Measurements from ENCODE around the gene STX7. TPM values are rescaled to one million over a fixed set of nuclear protein-coding genes. Genes with fewer than 3 reads are reported as not detected.

STX7 gene
- total RNA-seq, 1 donor from 2014 or later: 50.0 TPM

DNA sequence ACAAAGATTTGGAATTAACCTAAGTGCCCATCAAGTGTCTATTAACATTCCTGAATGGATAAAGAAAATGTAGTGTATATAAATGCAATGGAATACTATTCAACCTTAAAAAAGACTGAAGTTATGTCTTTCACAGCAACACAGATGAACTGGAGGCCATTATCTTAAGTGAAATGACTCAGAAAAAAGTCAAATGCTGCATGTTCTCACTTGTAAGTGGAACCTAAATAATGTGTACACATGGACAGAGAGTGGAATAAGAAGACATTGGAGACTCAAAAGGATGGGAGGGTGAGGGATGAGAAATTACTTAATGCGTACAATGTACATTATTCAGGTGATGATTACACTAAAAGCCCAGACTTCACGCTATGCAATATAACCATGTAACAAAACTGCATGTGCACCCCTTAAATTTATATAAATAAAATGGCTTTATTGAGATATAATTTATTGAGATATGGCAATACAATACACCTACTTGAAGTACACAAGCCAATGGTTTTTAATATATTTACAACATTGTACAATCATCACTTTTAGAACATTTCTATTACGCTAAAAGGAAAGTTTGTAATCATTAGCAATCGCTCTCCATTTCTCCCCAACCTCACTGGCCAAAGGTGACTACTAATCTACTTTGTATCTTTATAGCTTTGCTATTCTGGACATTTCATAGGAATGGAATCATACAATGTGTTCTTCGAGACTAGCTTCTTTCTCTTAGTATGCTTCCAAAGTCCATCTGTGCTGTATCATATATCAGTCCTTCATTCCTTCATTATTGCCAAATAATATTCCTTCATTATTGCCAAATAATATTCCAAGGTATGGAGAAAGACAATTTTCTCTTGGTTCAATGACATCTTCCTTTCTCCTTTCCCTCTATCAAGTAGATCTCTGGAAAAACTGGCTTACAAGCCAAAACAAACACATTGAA lies 5.8 kb downstream of the STX7 start:
- DNase-seq: no peak

DNA sequence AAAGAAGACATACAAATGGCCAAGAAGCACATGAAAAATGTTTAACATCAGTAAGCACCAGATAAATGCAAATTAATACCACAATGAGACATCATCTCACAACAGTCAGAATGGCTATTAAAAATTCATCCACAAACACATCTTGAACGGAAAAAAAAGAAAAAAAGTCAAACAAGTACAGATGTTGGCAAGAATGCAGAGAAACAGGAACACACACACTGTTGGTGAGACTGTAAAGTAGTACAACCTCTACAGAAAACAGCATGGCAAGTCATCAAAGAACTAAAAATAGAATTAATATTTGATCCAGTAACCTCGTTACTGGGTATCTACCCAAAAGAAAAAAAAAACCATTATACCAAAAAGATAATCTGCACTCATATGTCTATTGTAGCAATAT lies 6.5 kb downstream of the STX7 start:
- DNase-seq: no peak

DNA sequence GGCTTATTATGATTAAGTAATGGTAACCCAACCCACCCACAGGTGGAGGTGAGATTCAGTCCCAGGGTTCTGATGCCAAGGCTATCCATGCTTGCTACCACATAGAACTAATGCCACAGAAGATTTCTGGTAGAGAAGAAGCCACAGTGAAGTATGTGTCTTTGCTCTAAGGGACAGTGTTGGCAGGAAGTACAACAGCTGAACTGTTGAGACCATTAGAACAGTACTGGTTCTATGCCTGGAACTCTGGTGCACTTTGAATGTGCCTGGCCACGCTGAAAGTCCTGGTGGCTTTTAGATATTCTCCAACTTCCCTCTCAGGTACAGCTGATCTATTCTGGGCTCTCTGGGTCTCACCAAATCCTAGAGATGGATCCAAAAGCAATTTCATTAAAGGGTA lies 7.8 kb downstream of the STX7 start:
- no peak for DNase-seq

DNA sequence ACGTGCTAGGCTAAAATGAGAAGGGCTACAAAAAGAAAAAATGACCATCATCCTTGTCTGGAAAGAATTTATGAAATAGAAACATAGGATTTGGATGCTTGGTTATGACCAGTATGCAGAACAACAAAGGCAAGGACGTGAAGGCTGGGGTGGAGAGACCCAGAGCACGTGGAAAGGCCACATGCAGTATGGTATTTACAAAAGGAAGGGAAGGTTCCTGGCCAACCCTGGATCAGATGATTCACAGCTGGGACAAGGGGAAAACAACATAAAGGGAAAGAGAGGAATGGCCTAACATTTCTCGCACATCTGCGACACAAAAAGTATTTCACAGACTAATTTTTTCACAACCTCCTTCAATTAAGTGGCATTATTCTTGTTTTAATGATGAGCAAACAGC lies 8.2 kb downstream of the STX7 start:
- DNase-seq: no peak

DNA sequence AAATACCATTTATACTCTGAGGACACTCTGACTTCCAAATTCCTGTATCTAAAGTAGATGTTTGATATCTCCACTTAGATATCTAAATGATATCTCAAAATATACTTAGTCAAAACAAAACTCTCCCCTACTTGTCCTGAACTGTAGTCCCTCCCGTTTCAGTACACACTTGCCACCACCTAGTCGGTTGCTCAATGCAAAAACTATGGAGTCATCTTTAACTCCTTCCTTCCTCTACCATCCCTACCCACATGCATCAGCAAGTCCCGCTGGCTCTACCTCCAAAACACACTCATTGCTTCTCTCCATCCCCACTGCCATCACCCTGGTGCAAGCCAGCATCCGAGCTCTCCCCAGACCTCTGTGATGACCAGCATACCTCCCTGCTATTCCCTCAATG lies 13.2 kb downstream of the STX7 start:
- DNase-seq: no peak

DNA sequence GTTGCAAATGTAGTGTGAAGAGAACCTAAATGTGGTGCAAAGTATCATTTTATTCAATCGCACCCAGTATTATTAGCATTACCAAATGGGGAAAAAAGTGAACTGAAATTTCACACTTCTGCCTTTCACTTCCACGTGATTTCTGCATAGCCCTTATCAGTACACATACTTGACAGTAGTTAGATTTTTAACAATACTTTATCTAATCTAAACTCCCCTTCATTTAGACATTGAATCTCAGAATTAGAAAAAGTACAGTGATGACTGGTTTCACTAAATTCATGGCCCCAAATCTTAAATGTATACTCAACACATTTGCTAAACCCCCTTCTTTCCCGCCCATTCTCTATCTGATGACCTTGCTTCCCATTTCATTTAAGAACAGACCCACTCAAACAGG lies 14.3 kb downstream of the STX7 start:
- DNase-seq: no peak

DNA sequence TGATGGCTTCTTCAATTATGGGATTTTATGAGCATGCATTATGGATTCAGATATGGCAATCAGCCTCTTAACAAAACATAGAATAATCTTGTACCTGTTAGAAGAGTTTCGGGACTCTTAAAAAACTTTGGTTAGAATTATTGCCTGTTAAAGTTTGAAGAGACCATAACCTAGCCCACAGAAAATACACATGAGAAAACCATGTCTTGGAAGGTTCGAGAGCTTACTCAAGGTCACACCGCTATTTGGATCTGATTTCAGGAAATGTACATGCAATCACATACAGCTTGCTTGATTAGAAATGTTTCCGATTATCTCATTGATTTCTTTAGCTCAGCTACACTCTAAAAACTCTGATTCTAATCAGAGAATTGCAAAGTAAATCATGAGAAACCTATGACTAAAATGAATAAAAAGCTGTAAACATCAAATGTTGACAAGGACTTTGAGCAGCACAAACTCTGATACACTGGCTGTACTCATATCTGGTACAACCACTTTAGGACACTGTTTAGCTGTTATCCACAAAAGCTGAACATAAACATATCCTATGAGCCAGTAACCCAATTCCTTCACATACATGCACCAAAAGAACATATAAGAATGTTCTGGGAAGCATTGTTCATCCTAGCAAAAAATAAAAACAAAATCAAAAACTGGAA lies 16.3 kb downstream of the STX7 start:
- DNase-seq: no peak

DNA sequence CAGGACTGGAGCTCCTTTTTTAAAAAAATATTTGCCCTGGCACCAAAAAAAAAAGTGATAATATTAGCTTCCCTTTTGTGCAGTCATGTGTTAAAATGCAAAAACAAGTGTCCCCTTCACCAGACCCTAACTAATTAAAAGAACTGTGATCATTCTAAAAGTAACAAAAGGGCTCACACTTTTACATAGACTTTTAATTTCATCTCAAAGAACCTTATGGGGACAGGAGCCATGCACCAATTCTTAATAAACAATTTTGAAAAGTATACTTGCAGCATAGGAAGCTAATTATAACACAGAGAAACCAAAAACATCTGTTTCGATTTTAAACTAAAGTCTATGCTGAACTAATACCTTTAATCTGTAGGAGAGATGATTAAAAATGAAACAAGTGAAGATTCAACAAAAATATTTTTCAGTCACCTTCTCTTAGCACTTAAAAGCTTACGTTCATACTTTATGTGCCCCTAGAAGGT lies 17.3 kb downstream of the STX7 start:
- no peak for DNase-seq

DNA sequence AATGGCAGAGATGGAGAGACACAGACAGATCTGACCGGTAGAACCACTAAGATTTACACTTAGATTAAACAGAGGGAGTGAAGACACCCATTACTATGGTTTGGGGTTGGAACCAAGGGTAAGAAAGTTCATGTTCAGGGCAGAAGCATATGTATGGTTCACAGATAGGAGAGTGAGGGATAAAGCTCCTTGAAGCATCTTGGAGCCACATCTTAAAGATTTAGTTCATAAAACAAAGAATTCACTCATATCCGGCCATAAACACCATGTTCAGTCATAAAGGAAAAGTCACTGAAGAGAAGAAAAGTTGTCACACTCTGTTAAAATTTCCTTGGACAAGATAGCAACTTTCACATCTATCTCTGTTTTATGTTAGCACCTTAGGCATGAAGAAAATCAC lies 18.0 kb downstream of the STX7 start:
- no peak for DNase-seq

DNA sequence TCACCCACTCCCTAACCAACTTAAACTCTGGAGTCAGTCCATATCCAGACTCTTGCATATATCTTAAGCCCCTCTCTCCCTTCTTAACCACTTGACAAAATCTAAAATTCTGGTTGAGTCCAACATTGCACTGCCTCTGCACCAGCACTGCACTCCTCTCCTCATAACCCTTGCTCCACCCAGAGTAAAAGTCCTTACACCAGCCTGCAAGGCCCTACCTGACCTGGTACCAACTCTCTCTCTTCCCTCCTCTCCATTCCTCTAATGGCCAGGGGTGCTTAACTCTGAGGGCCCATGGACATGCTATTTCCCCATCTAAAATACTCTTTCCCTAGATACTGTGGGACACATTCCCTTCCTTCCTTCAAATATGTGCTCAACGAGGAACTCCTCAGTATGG lies 21.0 kb downstream of the STX7 start:
- DNase-seq: no peak

DNA sequence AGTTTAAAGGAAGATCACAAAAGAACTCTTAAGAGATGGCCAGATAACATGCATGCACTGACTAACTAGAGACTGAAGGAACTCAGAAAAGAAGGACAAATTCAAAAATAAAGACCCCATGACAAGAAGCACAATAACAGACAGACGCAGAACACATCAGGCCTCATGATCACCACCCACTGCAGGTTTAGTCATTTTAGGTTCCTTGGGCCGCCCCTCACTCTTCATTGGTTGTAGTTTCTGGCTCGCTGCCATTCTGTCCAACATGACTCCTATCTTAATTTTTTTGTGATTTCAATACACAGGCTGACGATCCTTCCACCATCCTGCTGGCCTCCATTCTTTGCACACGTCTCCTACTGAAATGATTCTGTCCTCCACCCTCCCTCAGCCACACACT lies 21.6 kb downstream of the STX7 start:
- DNase-seq: no peak

DNA sequence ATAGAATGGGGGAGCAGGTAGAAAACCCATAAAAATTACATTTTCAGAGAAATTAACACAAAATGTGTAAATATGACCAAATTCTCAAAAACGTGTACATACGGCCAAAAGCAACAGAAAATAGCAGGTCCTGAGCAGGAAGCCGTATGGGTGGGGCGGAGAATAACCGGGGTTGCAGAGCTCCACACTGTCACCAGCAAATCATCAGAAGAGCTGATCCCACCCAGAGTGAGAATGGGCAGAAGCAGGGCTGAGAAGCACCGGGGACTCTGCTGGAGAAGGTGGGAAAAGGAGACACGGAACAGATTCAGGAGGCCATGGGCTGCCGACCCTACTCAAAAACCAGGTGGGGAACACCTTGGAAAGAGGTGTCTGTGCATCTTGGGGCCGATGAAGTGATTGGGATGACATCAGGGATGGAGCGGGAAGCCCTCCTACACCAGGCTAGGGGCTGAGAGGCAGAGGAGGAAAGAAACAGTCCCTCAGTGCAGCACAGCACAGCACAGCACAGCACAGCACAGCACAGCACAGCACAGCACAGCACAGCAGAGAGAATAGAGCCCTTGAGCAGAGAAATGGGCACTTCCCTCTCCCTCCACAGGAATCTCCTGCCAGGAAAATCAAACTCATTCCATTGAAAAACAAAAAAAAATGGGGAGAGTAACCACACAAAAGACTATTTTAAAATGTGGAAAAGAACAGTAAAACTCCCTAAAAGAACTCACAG lies 22.3 kb downstream of the STX7 start:
- DNase-seq: no peak

DNA sequence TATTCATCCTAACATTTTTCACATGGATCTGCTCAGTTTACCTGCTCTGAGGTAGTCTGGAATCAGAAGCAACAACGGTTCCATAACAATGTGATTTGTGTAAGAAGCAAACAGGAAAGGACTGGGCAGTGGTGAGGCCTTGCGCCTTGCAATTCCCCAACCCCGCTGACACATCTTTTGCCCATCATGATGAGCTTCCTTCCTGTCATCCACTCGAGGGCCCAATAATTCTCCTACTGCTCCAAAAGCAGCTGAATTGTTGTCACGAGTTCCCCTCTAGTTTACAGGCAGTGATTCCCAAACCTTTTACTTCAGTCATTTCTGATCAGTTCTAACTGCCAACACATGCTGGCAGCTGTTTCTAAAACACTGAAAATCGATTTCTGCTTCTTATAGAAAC lies 22.9 kb downstream of the STX7 start:
- DNase-seq: no peak

DNA sequence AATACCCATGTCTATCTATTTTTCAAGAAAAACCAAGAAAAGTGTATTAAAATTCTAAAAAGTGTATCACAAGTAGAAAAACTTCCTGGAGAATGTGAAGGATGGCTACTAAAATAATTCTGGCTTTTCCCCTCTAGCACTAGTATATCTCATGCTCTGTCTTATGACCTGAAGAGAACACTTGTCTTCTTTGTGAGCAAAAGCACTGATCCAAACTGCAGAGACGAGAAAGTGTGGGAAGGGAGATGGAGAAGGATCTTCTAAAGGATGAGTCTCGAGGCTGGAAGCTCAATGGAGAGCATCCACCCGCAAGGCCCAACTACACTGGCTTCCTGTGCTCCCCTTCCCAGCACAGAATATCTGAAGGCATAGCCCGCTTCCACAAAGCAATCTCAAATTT lies 23.5 kb downstream of the STX7 start:
- no peak for DNase-seq

DNA sequence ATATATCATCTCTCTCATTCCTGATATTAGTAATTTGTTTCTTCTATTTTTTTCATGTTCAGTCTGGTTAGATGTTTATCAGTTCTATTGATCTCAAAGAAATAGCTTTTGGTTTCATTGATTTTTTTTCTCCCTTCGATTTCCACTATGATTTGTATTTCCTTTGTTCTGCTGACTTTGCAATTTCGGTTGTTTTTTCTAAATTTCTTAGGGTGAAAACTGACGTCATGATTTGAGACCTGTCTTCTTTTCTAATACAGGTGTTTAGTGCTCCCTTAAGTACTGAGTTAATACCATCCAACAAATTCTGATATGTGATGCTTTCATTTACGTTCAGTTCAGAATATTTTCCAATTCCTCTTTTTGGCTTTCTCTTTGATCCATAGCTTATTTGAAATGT lies 25.2 kb downstream of the STX7 start:
- DNase-seq: no peak

DNA sequence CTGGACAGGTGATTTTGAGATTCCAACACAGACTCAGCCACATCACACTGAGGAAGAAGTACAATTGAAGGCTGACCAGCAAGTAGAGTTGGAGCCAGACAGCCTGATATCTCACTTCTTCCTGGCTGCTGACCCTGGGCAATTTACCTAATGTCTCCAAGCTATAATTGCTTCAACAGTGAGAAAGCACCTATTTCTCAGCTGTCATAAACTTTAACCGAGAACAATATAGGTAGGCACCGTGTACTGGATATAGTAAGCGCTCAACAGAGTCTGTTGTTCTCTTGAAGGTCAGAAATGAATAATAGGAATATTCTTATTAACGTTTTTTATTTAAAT lies 28.3 kb downstream of the STX7 start:
- no peak for DNase-seq

DNA sequence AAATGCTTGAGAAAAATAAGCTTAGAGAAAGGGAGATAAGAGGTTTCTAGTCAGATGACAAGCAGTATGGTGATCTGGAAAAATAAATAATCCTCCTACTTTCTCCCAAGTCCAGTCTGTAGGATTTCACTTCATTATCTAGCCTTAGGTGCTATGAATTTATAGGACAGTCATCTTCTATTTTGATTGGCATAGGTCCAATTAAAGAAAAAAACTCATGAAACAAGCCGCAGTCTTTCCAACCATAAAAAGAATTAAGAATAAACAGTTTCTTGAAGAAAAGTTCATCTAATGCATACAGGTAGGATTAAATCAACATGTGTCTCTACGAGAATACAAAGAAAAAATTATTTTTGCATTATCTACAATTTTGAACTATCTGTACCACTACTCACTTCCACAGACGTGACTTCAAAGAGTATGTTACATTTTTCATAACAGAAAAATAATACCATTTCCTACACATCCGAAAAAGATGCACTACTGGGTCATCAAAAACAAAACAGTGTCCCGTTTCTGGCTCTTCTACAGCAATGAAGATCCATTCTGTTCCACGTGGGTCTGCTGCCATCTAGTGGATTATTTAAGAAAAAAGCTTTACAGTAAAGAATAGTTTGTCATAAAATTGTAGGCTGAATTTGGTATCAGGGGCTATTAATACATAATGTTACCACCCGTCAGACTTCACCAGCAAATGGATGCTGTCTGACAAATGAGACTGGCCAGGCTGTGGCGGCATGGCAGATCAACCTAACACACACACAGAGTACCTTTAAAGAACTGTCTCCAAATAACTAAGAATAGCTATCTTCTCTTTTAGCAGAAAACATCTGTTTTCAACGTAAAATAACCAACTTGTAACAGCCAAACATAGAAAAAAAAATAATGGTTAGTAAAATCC lies 28.9 kb downstream of the STX7 start:
- DNase-seq: peak; percentile 91

DNA sequence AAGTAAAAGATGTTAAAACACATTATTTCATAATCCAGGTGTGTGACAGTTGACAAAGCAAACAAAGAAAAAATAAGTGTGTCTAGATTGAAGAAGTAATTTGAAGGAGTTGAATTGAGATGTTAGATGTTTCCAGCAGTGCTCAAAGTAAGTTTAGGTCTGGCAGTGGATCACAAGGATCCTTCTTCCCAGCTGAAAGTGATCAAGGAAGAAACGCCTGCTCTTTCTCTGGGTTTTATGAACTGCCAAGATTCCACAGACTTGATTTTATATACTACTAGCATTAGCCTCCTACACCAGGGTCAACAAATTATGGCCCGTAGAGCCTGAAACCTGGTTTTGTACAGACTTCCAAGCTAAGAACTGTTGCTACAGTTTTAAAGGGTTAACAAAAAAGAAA lies 30.3 kb downstream of the STX7 start:
- DNase-seq: peak; percentile 58

DNA sequence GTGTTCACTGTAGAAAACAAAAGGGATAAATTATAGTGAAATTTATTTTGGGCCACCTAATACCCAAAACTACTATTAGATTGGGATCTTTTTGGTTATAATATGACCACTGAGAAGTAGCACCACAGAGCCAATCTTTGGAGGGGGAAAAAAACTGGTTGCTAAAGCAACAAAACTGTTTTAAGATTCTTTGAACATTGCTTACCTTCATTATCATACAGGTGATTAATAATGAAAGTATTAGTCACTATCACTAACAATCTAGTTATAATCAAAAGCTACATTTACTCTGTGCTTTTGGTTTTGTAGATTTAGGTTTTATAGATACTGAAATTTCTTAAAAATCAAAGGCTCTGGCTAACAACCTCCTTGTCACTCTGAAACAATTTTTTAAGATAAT lies 31.7 kb downstream of the STX7 start:
- DNase-seq: no peak

DNA sequence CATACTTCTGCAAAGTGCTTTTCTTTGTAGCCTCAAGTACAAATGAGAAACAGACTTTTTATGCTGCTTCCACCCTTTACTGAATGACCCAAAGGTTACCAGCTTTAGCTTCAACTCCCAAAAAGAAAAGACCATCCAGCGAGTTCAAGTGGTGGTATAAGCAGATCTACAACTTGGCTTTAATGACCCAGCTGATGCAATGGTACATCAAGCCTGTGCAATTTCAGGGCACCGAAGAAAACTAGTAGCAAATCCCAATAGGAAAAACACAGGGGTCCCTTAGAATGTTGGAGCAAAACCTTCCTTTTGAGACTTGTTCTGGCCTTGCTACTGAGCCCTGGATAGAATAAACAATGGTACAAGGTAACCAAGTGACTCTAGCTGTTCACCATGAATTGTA lies 33.8 kb downstream of the STX7 start:
- no peak for DNase-seq

DNA sequence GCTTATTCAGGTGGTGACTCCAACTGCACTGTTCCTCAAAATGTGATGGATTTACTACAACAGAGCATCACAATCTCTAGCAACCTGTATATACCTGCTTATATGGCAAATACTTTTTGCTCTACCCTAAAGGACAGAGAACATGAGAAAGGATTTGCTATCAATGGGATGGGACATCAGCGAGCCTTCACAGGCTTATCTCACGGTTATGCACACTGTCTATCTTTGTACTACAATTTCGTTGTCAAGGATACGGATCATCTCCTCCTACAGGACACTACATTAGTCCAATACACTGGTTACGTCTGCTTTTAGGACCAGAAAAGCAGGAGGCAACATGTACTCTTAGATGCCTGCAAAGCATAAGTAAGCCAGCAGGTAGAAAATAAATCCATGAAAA lies 34.2 kb downstream of the STX7 start:
- DNase-seq: no peak

DNA sequence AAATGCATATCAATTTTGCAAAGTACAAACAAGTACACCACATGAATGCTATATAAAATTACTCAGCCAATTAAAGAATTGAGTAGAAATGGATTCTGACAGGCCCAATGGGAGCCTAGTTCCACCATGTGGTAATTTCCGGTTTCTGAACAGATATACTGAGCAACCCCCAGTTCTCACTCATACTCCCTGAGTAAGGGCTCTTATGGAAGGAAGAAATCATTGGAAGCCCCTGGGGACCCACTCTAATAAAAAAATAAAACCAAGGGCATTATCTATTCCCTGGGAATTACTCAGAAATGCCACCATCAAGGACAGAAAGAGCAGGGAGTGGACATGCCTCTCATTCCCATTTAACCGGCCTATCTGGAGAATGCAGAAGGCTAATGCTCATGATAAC lies 34.6 kb downstream of the STX7 start:
- DNase-seq: no peak

Data from tongue (tissue), 2 donors.